ENCODE measurements around the gene RIMBP2. TPM values are rescaled to one million over a fixed set of nuclear protein-coding genes. Genes with fewer than 3 reads are reported as not detected.

RIMBP2 gene
- total and polyA plus RNA-seq, 9 of the 15 experiments (the other 6 are each of a cell fraction or from before 2014, with no cell fraction given) = not detected

- 0% methylated on average over 6 of the region's 7 CpGs for WGBS (ENCODE audit: insufficient coverage, low coverage, missing lambda C conversion rate)
- no peaks in the 10 kb centered on the region; the same call in 1 of the 2 replicates for H3K9me3 ChIP-seq (replicated peaks; ENCODE audit: control insufficient read depth, insufficient read depth, low read depth, low read length)
- no peaks in the 10 kb centered on the region for H3K79me2 ChIP-seq (ENCODE audit: control insufficient read depth, insufficient read depth, low read length)
- no peak overlapping the region for H3K4me2 ChIP-seq (ENCODE audit: insufficient read depth, low read length)
- BruUV-seq (replicated peaks) = no TSS peak
- ChIA-PET POLR2A (no interaction called here), CTCF (ENCODE audit: low intra/inter-chr PET ratio) (no interaction called here)
- no peaks in the 10 kb centered on the region for H3K36me3 ChIP-seq (ENCODE audit: control insufficient read depth, insufficient read depth, low read length)
- no peak overlapping the region for H3K27ac ChIP-seq (ENCODE audit: extremely low read depth, low read depth, low read length)
- no peaks in the 10 kb centered on the region for H3K4me1 ChIP-seq (replicated peaks in 1 of 2; ENCODE audit: control insufficient read depth in 2 of 2, insufficient read depth in 2 of 2, low read length in 2 of 2)
- H4K20me1 ChIP-seq (replicated peaks; ENCODE audit: control insufficient read depth, insufficient read depth, low read length) = peaks cover 4% of the 10 kb centered on the region; the same call in 1 of the 2 replicates
- H3K27me3 ChIP-seq (ENCODE audit: control insufficient read depth in 2 of 2, insufficient read depth in 2 of 2, low read length in 2 of 2) = peaks cover 21 to 54% of the 10 kb centered on the region in 2 experiments; a peak in 4 of 5 replicates
- H3K9me1 ChIP-seq (ENCODE audit: control insufficient read depth, insufficient read depth, low read length) = no peaks in the 10 kb centered on the region
- no peak overlapping the region for H2AFZ ChIP-seq (ENCODE audit: low read depth, low read length)
- in situ Hi-C loops (cut with MboI) = no loop called here
- DNase-seq (ENCODE audit: extremely low read depth in 1 of 4, low spot score in 3 of 4) (no peak), ATAC-seq (no peak), FAIRE-seq (no peak)
- no peak overlapping the region for H3K4me3 ChIP-seq
- intact Hi-C loops (cut with micrococcal nuclease) = no loop called here
- no peak overlapping the region for H3K9ac ChIP-seq (ENCODE audit: insufficient read depth in 1 of 2, low read depth in 2 of 2, low read length in 2 of 2)
- no peak for TF ChIP-seq TRIM24 (IDR thresholded peaks at IDR 0.05)
- no peak for TF ChIP-seq PHF8 (IDR thresholded peaks at IDR 0.05; ENCODE audit: borderline replicate concordance, low read length)
- no peak for TF ChIP-seq RCOR1 (IDR thresholded peaks at IDR 0.05; ENCODE audit: borderline replicate concordance in 1 of 2, low read depth in 2 of 2, low read length in 2 of 2)
- no peak for TF ChIP-seq CTCFL (IDR thresholded peaks at IDR 0.05; ENCODE audit: borderline replicate concordance, insufficient read depth, low read depth, low read length, poor library complexity, severe bottlenecking)
- TF ChIP-seq PKNOX1 (IDR thresholded peaks at IDR 0.05) = no peak
- TF ChIP-seq FUS (optimal IDR thresholded peaks at IDR 0.05; ENCODE audit: low read depth, low read length) = no peak
- TF ChIP-seq NUFIP1 (IDR thresholded peaks at IDR 0.05; ENCODE audit: partially characterized antibody) = no peak
- TF ChIP-seq ZNF280B (CRISPR knock-in tag; IDR thresholded peaks at IDR 0.05) = no peak
- TF ChIP-seq ZNF511 (CRISPR knock-in tag; IDR thresholded peaks at IDR 0.05) = no peak
- TF ChIP-seq FOXJ2 (tag; IDR thresholded peaks at IDR 0.05) = no peak
- TF ChIP-seq POLR2AphosphoS5 (IDR thresholded peaks at IDR 0.05; ENCODE audit: control insufficient read depth, insufficient read depth, low read depth, low read length) = no peak
- no peak for TF ChIP-seq ZNF740 (CRISPR knock-in tag; IDR thresholded peaks at IDR 0.05)
- TF ChIP-seq ZNF740 (tag; IDR thresholded peaks at IDR 0.05) = no peak
- TF ChIP-seq NFE2L1 (tag; IDR thresholded peaks at IDR 0.05; ENCODE audit: borderline replicate concordance, low read depth) = no peak
- TF ChIP-seq BCOR (IDR thresholded peaks at IDR 0.05) = no peak
- TF ChIP-seq ZNF830 (CRISPR knock-in tag; IDR thresholded peaks at IDR 0.05) = no peak
Observed at GRCh38 chr12:130469552-130469951, 246.5 kb downstream of the RIMBP2 start.

Measured in K562 (cell line).